GM23338 (cell line): Measurements from ENCODE around the gene PARD6B.

Experiments used
- CREB1 ChIP-seq: fragments of 250-450 bp; sonication (Bioruptor Pico); IDR thresholded peaks from 2 replicates; pipeline ENCODE4 v1.5.0; 2020; ENCODE audit warnings: low read depth, mild to moderate bottlenecking, moderate library complexity
- EZH2 ChIP-seq: fragments of 200-600 bp; sonication (generic); IDR thresholded peaks from one replicate; pipeline ENCODE4 v1.8.0; 2017; ENCODE audit warnings: antibody characterized with exemption, mild to moderate bottlenecking, low read depth; ENCODE audit not compliant: unreplicated experiment
- EZH2phosphoT487 ChIP-seq: fragments of 200-600 bp; sonication (generic); IDR thresholded peaks from one replicate; pipeline ENCODE4 v1.8.1; 2018; ENCODE audit warnings: antibody characterized with exemption; ENCODE audit not compliant: unreplicated experiment
- POLR2AphosphoS5 ChIP-seq: IDR thresholded peaks from 2 replicates; pipeline ENCODE4 v1.6.1; 2016; ENCODE audit warnings: antibody characterized with exemption, low read depth
- REST ChIP-seq: IDR thresholded peaks from one replicate; pipeline ENCODE4 v1.6.1; 2018; ENCODE audit warnings: antibody characterized with exemption; ENCODE audit not compliant: unreplicated experiment
- TF ChIP-seq, protein P1 (sequence below), 2 experiments: fragments of 200-600 bp in 1 of 2; sonication (generic) in 1 of 2; conservative IDR thresholded peaks; 2 replicates each; pipeline versions ENCODE4 v1.5.1 to v1.6.1; 2016 to 2017; ENCODE audit warnings: antibody characterized with exemption in 2 of 2, low read depth in 2 of 2, mild to moderate bottlenecking in 2 of 2, moderate library complexity in 1 of 2

GRCh38 chr20:50716518-50716917 lies 14.9 kb upstream of the PARD6B start:
- TF ChIP-seq EZH2 (no peak), REST (no peak), POLR2AphosphoS5 (no peak), CREB1 (CRISPR knock-in tag) (no peak), EZH2phosphoT487 (no peak)
- TF ChIP-seq, protein P1, sequence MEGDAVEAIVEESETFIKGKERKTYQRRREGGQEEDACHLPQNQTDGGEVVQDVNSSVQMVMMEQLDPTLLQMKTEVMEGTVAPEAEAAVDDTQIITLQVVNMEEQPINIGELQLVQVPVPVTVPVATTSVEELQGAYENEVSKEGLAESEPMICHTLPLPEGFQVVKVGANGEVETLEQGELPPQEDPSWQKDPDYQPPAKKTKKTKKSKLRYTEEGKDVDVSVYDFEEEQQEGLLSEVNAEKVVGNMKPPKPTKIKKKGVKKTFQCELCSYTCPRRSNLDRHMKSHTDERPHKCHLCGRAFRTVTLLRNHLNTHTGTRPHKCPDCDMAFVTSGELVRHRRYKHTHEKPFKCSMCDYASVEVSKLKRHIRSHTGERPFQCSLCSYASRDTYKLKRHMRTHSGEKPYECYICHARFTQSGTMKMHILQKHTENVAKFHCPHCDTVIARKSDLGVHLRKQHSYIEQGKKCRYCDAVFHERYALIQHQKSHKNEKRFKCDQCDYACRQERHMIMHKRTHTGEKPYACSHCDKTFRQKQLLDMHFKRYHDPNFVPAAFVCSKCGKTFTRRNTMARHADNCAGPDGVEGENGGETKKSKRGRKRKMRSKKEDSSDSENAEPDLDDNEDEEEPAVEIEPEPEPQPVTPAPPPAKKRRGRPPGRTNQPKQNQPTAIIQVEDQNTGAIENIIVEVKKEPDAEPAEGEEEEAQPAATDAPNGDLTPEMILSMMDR (conservative IDR thresholded peaks at IDR 0.05; ENCODE audit: low read depth in 2 of 2), result no peak
